ENCODE data around the gene CMBL.

DNA sequence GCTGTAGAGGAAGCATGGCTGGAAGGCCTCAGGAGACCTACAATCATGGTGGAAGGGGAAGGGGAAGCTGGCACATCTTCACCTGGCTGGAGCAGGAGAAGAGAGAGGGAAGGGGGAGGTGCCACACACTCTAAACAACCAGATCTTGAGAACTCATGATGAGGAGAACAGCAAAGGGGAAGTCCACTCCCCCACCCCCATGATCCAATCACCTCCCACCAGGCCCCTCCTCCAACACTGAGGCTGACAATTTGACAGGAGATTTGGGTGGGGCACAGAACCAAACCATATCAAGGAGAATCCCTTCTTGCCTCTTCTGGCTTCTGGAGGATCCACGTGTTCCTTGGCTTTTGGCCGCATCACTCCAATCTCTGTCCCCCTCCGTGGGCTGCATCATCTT is 13.1 kb upstream of the CMBL start:
- TF ChIP-seq, protein P1, sequence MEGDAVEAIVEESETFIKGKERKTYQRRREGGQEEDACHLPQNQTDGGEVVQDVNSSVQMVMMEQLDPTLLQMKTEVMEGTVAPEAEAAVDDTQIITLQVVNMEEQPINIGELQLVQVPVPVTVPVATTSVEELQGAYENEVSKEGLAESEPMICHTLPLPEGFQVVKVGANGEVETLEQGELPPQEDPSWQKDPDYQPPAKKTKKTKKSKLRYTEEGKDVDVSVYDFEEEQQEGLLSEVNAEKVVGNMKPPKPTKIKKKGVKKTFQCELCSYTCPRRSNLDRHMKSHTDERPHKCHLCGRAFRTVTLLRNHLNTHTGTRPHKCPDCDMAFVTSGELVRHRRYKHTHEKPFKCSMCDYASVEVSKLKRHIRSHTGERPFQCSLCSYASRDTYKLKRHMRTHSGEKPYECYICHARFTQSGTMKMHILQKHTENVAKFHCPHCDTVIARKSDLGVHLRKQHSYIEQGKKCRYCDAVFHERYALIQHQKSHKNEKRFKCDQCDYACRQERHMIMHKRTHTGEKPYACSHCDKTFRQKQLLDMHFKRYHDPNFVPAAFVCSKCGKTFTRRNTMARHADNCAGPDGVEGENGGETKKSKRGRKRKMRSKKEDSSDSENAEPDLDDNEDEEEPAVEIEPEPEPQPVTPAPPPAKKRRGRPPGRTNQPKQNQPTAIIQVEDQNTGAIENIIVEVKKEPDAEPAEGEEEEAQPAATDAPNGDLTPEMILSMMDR (conservative IDR thresholded peaks at IDR 0.05; ENCODE audit: low read length): no peak
- TF ChIP-seq EZH2phosphoT487 (IDR thresholded peaks at IDR 0.05; ENCODE audit: borderline replicate concordance): no peak
